ENCODE results near the gene RABGGTB.

The RABGGTB gene

GRCh38 chr1:75836528-75837100 is 50.6 kb downstream of the RABGGTB start:
- Histone ChIP-seq H3K4me3 (no peak overlapping the region), H3K27ac (no peak overlapping the region)
- TF ChIP-seq CTCF (IDR thresholded peaks at IDR 0.05) = no peak
- DNase-seq (ENCODE audit: low spot score) = no peak

- Histone ChIP-seq H3K4me3 (no peak overlapping the region), H3K27ac (no peak overlapping the region)
- no peak for TF ChIP-seq CTCF (IDR thresholded peaks at IDR 0.05)
- DNase-seq (ENCODE audit: low spot score) = no peak
Observed at GRCh38 chr1:75838079-75838478, 52.0 kb downstream of the RABGGTB start.

DNA sequence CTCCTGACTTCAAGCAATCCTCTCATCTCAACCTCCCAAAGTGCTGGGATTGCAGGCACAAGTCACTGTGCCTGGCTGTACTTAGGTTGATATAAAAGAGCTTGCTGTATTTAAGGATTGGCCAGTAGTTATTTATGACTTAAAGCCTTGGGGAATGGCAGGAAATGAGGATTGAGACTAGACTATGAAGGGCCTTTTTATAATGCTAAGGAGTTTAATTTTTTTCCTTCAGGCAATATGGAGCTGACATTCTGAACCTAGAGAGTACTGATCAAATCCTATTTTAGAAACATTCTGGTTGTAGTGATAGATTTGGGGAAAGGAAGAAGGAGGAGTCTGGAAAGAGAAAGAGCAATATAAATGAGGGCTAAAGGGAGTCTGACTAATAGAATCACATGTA is 55.4 kb downstream of the RABGGTB start:
- Histone ChIP-seq H3K4me3 (no peak overlapping the region), H3K27ac (no peak overlapping the region)
- TF ChIP-seq CTCF (IDR thresholded peaks at IDR 0.05) = no peak
- no peak for DNase-seq (ENCODE audit: low spot score)
